DOHH2 (cell line): ENCODE data around the gene CRIP1.

Experiments
- H3F3A ChIP-seq: fragments of 200-600 bp; sonication (generic), shearing (Covaris generic); 2 replicates; pipeline ENCODE4 v1.6.0; 2016; ENCODE audit warnings: antibody characterized with exemption, mild to moderate bottlenecking; ENCODE audit not compliant: control insufficient read depth, insufficient read depth
- H3K27ac ChIP-seq: fragments of 200-600 bp; sonication (generic); 2 replicates; pipeline ENCODE4 v1.5.1; 2014; ENCODE audit warnings: low read depth, mild to moderate bottlenecking, low read length, moderate library complexity
- H3K27me3 ChIP-seq: fragments of 200-600 bp; sonication (generic); 2 replicates; pipeline ENCODE4 v1.6.1; 2014; ENCODE audit warnings: mild to moderate bottlenecking, low read length, mixed read lengths; ENCODE audit not compliant: control insufficient read depth
- H3K36me3 ChIP-seq: fragments of 200-600 bp; sonication (generic); 2 replicates; pipeline ENCODE4 v1.6.1; 2014; ENCODE audit warnings: mild to moderate bottlenecking, low read length, moderate library complexity, mixed read lengths; ENCODE audit not compliant: control insufficient read depth
- H3K4me1 ChIP-seq: fragments of 200-600 bp; sonication (generic); 2 replicates; pipeline ENCODE4 v1.6.1; 2014; ENCODE audit warnings: mild to moderate bottlenecking, low read length, mixed read lengths; ENCODE audit not compliant: control insufficient read depth
- H3K4me2 ChIP-seq: fragments of 200-600 bp; sonication (generic); 2 replicates; pipeline ENCODE4 v1.6.0; 2014; ENCODE audit warnings: mild to moderate bottlenecking, low read length, moderate library complexity
- H3K4me3 ChIP-seq: fragments of 200-600 bp; sonication (generic); 2 replicates; pipeline ENCODE4 v1.5.1; 2014; ENCODE audit warnings: mild to moderate bottlenecking, low read length, mixed read lengths
- H3K79me2 ChIP-seq: fragments of 200-600 bp; sonication (generic); 2 replicates; pipeline ENCODE4 v1.6.1; 2014; ENCODE audit warnings: mild to moderate bottlenecking, low read length, mixed read lengths; ENCODE audit not compliant: control insufficient read depth
- H3K9me2 ChIP-seq: fragments of 200-600 bp; sonication (generic); replicated peaks from 2 replicates; pipeline ENCODE4 v1.6.1; 2014; ENCODE audit warnings: mild to moderate bottlenecking, low read length, mixed read lengths; ENCODE audit not compliant: control insufficient read depth
- H3K9me3 ChIP-seq: fragments of 200-600 bp; sonication (generic); 2 replicates; pipeline ENCODE4 v1.6.1; 2014; ENCODE audit warnings: antibody characterized with exemption, low read length, mixed read lengths; ENCODE audit not compliant: control insufficient read depth, insufficient read depth
- H4K20me1 ChIP-seq: fragments of 200-600 bp; sonication (generic); 2 replicates; pipeline ENCODE4 v1.6.0; 2014; ENCODE audit warnings: low read depth, mild to moderate bottlenecking, antibody characterized with exemption, low read length, moderate library complexity; ENCODE audit not compliant: control insufficient read depth, insufficient read depth
- EZH2phosphoT487 ChIP-seq: fragments of 200-600 bp; sonication (generic); IDR thresholded peaks from 2 replicates; pipeline ENCODE4 v1.6.1; 2017; ENCODE audit warnings: borderline replicate concordance, mild to moderate bottlenecking, antibody characterized with exemption, low read length, moderate library complexity, mixed read lengths
- TF ChIP-seq, protein P1 (sequence below): fragments of 200-600 bp; sonication (generic); IDR thresholded peaks from one replicate; pipeline ENCODE4 v1.5.1; 2014; ENCODE audit warnings: antibody characterized with exemption, mild to moderate bottlenecking, low read depth, low read length; ENCODE audit not compliant: poor library complexity, severe bottlenecking

CRIP1 gene

DNA sequence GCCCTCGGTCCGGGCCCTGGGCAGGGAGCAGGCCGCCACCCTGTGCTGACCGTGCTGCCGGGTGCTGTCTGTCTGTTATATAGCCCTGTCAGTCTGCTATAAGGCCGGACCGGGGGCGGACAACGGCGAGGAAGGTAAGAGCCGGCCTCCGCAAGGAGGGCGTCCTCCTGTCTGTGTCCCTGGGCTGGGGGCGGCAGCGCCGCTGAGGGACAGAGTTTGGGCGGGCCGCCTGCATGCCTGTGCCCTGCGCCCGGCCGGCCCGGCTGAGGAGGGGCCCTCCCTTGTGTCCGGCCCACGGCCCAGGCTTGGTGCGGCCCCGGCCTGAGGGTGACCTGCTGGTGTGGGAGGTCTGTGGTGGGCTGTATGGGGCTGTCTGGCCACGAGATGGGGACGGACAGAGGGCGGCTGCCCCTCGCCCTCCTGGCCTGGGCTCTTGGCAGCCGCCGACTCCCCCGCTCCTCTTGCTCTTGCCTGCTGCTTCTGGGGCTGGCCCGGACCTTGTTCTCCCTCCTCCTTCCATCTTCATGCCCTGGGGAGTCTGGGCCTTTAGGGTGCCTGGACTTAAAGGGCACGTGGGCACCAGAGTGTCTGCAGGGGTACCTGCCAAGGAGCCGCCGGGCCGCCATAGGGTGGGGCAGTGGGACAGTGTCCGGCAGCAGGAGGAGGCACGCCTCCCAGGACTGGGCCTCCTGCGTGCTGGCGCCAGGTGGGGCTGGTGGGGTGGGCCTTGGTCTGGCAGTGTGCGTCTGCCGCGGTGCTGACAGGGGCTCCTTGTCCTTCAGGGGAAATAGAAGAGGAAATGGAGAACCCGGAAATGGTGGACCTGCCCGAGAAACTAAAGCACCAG lies 37.2 kb upstream of the CRIP1 start:
- no peaks in the 10 kb centered on the region for H4K20me1 ChIP-seq
- H3K79me2 ChIP-seq: peaks cover 14% of the 10 kb centered on the region
- H3K4me3 ChIP-seq: no peak overlapping the region
- no peaks in the 10 kb centered on the region for H3F3A ChIP-seq
- no peak overlapping the region for H3K4me2 ChIP-seq
- TF ChIP-seq EZH2phosphoT487: no peak
- TF ChIP-seq, protein P1, sequence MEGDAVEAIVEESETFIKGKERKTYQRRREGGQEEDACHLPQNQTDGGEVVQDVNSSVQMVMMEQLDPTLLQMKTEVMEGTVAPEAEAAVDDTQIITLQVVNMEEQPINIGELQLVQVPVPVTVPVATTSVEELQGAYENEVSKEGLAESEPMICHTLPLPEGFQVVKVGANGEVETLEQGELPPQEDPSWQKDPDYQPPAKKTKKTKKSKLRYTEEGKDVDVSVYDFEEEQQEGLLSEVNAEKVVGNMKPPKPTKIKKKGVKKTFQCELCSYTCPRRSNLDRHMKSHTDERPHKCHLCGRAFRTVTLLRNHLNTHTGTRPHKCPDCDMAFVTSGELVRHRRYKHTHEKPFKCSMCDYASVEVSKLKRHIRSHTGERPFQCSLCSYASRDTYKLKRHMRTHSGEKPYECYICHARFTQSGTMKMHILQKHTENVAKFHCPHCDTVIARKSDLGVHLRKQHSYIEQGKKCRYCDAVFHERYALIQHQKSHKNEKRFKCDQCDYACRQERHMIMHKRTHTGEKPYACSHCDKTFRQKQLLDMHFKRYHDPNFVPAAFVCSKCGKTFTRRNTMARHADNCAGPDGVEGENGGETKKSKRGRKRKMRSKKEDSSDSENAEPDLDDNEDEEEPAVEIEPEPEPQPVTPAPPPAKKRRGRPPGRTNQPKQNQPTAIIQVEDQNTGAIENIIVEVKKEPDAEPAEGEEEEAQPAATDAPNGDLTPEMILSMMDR: no peak
- H3K4me1 ChIP-seq: no peaks in the 10 kb centered on the region
- H3K9me2 ChIP-seq: no peaks in the 10 kb centered on the region
- H3K27ac ChIP-seq: no peak overlapping the region
- H3K36me3 ChIP-seq: peaks cover 47% of the 10 kb centered on the region
- H3K9me3 ChIP-seq: no peaks in the 10 kb centered on the region
- no peaks in the 10 kb centered on the region for H3K27me3 ChIP-seq

DNA sequence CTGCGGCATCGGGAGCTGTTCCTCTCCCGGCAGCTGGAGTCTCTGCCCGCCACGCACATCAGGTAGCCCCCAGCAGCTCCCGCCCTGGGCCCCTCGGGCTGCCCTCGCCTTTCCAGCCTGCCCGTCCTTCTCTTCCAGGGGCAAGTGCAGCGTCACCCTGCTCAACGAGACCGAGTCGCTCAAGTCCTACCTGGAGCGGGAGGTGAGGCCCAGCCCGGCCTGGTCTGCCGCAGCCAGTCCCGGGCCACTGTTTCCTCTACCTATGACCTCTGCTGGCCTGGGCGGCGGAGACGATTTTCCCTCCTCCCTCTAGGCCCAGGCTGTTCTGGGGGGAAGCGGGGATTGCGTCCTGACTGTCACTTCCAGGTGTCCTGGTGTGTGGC lies 36.6 kb upstream of the CRIP1 start:
- Histone ChIP-seq H4K20me1 (no peaks in the 10 kb centered on the region), H3K9me2 (no peaks in the 10 kb centered on the region), H3K36me3 (peaks cover 49% of the 10 kb centered on the region)

DNA sequence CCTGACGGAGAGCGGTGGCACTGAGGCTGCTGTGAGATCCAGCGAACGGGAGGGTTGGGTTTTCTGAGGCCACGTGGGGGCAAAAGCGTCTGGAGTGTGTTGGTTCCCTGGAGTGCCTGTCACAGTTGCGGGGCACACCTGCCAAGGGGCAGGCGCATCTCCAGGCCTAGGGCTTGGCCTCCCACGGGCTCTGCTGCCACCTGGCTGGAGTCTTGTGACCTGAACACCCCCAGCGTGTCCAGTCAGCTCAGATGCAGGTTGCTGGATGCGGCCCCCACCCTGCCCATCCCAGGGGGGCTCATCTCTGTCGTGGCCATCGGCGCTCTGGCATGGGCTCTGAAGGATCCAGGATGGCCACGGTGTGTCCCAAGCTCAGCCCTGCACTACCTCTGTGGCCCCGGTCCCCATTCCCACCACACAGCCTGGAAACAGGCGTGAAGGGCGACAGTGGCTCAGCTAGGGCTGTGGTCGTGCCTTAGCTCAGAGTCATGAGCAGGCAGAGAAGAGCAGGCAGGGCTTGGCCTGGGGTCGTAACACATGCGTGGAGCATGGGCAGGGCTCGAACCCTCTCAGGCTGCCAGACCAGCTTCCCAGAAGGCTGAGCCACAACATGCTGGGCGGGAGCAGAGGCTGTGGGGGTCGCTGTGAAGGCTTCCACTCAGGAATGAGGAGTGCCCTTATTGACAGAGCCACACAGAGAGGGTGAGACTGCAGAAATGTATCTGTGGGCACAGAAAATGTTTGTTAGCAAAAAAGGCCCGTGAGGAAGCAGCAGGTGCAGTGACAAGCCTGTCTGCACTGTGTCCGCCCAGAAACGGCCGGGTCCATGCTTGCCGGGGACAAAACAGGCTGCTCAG lies 35.6 kb upstream of the CRIP1 start:
- no peaks in the 10 kb centered on the region for H4K20me1 ChIP-seq
- peaks cover 55% of the 10 kb centered on the region for H3K36me3 ChIP-seq
- no peak overlapping the region for H3K4me2 ChIP-seq
- H3F3A ChIP-seq: no peaks in the 10 kb centered on the region
- H3K4me3 ChIP-seq: no peak overlapping the region
- H3K27me3 ChIP-seq: no peaks in the 10 kb centered on the region
- no peaks in the 10 kb centered on the region for H3K4me1 ChIP-seq
- peaks cover 13% of the 10 kb centered on the region for H3K79me2 ChIP-seq
- no peaks in the 10 kb centered on the region for H3K9me2 ChIP-seq
- H3K27ac ChIP-seq: no peak overlapping the region
- TF ChIP-seq EZH2phosphoT487: no peak
- TF ChIP-seq, protein P1: no peak
- no peaks in the 10 kb centered on the region for H3K9me3 ChIP-seq

More for the DNA sequence above, 36.6 kb upstream of the CRIP1 start:
- Histone ChIP-seq H3K4me2 (no peak overlapping the region), H3K27ac (no peak overlapping the region), H3K79me2 (peaks cover 14% of the 10 kb centered on the region), H3K4me3 (no peak overlapping the region), H3K9me3 (no peaks in the 10 kb centered on the region), H3K4me1 (no peaks in the 10 kb centered on the region), H3K27me3 (no peaks in the 10 kb centered on the region), H3F3A (no peaks in the 10 kb centered on the region)
- no peak for TF ChIP-seq EZH2phosphoT487
- TF ChIP-seq, protein P1: no peak
